Hindlimb muscle (tissue), 1 donor: Measurements from ENCODE around the gene STPG2. TPM values are rescaled to one million over a fixed set of nuclear protein-coding genes. Genes with fewer than 3 reads are reported as not detected.

Source experiments
- DNase-seq: peaks from one replicate; pipeline ENCODE4 v3.0.0-alpha.2; 2013
- polyA plus RNA-seq: library from polyadenylated mRNA; unstranded; fragments of 120-200 nt; gene quantifications from one replicate; pipeline ENCODE4 v1.2.1, GENCODE V29; 2013; ENCODE audit not compliant: insufficient read length

STPG2 gene
- polyA plus RNA-seq, 1 donor, result not detected

GRCh38 chr4:98092833-98093439, 50.3 kb downstream of the STPG2 start:
- DNase-seq, result no peak

GRCh38 chr4:98081936-98082335, 61.3 kb downstream of the STPG2 start:
- DNase-seq, result no peak

GRCh38 chr4:98068495-98068894, 74.8 kb downstream of the STPG2 start:
- no peak for DNase-seq

GRCh38 chr4:98055800-98056501, 87.3 kb downstream of the STPG2 start:
- no peak for DNase-seq

- DNase-seq, result no peak
Observed at GRCh38 chr4:98046665-98047064, 96.6 kb downstream of the STPG2 start.

- no peak for DNase-seq
Observed at GRCh38 chr4:98030059-98030458, 113.2 kb downstream of the STPG2 start.

- no peak for DNase-seq
Observed at GRCh38 chr4:98027827-98028226, 115.4 kb downstream of the STPG2 start.

- no peak for DNase-seq
Observed at GRCh38 chr4:98026362-98026761, 116.9 kb downstream of the STPG2 start.

GRCh38 chr4:98006814-98007412, 136.4 kb downstream of the STPG2 start:
- no peak for DNase-seq

GRCh38 chr4:98006060-98006459, 137.2 kb downstream of the STPG2 start:
- no peak for DNase-seq

- DNase-seq, result no peak
Observed at GRCh38 chr4:98000940-98001339, 142.3 kb downstream of the STPG2 start.

- no peak for DNase-seq
Observed at GRCh38 chr4:97998203-97998602, 145.1 kb downstream of the STPG2 start.

GRCh38 chr4:97994765-97995465, 148.4 kb downstream of the STPG2 start:
- DNase-seq, result no peak

GRCh38 chr4:97990409-97990808, 152.9 kb downstream of the STPG2 start:
- DNase-seq, result no peak

GRCh38 chr4:97987019-97987648, 156.1 kb downstream of the STPG2 start:
- no peak for DNase-seq

GRCh38 chr4:97984545-97985131, 158.6 kb downstream of the STPG2 start:
- DNase-seq, result no peak

- no peak for DNase-seq
Observed at GRCh38 chr4:97978791-97979488, 164.3 kb downstream of the STPG2 start.

- DNase-seq, result no peak
Observed at GRCh38 chr4:97953171-97953941, 189.9 kb downstream of the STPG2 start.

GRCh38 chr4:97952763-97953162, 190.5 kb downstream of the STPG2 start:
- no peak for DNase-seq

- DNase-seq, result no peak
Observed at GRCh38 chr4:97950836-97951235, 192.4 kb downstream of the STPG2 start.

GRCh38 chr4:97942951-97943350, 200.3 kb downstream of the STPG2 start:
- DNase-seq, result no peak
